NB4 (cell line): ENCODE measurements around the gene RAD17.

Experiments
- CTCF ChIP-seq: IDR thresholded peaks from one replicate; pipeline ENCODE4 v1.5.1; 2012; ENCODE audit warnings: low read depth, low read length
- MYC ChIP-seq: IDR thresholded peaks from 2 replicates; pipeline ENCODE4 v1.6.1; 2011; ENCODE audit warnings: low read depth, low read length
- POLR2A ChIP-seq: IDR thresholded peaks from 2 replicates; pipeline ENCODE4 v1.6.1; 2011; ENCODE audit warnings: mild to moderate bottlenecking; ENCODE audit not compliant: insufficient read length; ENCODE audit errors: extremely low read depth
- TF ChIP-seq, protein P1 (sequence below): IDR thresholded peaks from 2 replicates; pipeline ENCODE4 v1.6.1; 2011; ENCODE audit warnings: low read depth, low read length

- TF ChIP-seq CTCF (no peak), POLR2A (no peak), MYC (no peak)
- TF ChIP-seq, protein P1, sequence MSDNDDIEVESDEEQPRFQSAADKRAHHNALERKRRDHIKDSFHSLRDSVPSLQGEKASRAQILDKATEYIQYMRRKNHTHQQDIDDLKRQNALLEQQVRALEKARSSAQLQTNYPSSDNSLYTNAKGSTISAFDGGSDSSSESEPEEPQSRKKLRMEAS: no peak
These were observed 19.0 kb upstream of the RAD17 start for GRCh38 chr5:69350664-69351063.
